HG02840 (cell line): Measurements from ENCODE around the gene AP1M1.

Experiments used
- ATAC-seq: cut with Tn5 transposase; IDR thresholded peaks from one replicate; pipeline ENCODE4 v1.9.1; 2021; ENCODE audit warnings: mild to moderate bottlenecking, moderate library complexity, moderate number of reproducible peaks; ENCODE audit not compliant: unreplicated experiment, low FRiP score

The AP1M1 gene

GRCh38 chr19:16285769-16286498 is 88.2 kb downstream of the AP1M1 start:
- no peak for ATAC-seq

- no peak for ATAC-seq
Observed at GRCh38 chr19:16288544-16288943, 90.8 kb downstream of the AP1M1 start.

GRCh38 chr19:16289594-16289993 is 91.9 kb downstream of the AP1M1 start:
- ATAC-seq, result no peak

GRCh38 chr19:16290692-16291091 is 93.0 kb downstream of the AP1M1 start:
- no peak for ATAC-seq

GRCh38 chr19:16293118-16294091 is 95.7 kb downstream of the AP1M1 start:
- ATAC-seq, result no peak

GRCh38 chr19:16295057-16295456 is 97.3 kb downstream of the AP1M1 start:
- ATAC-seq, result no peak
